ENCODE measurements around the gene GGT7. TPM values are rescaled to one million over a fixed set of nuclear protein-coding genes. Genes with fewer than 3 reads are reported as not detected.

Gene GGT7
- total RNA-seq, 1 experiment from 2014 or later = 27.7 TPM

DNA sequence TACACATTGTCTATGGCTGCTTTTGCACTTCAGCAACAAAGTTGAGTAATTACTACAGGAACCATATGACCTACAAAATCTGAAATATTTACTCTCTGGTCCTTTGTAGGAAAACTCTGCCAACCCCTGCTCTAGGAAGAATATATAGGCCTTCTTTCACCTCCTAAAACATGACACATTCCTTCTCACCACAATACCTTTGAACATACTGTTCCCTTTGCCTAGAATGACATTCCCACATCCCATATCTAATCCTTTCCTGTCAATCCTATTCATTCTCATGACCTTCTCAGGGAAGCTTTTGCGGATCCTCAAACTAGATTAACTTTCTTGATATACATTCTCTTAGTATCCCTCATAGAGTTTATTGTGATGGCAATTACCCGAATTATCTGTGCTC lies 29.2 kb downstream of the GGT7 start:
- Mint-ChIP-seq H3K4me3 (no peak overlapping the region), H3K27ac (no peak overlapping the region), H3K27me3 (ENCODE audit: low read depth) (no peaks in the 10 kb centered on the region), H3K9me3 (no peaks in the 10 kb centered on the region), H3K36me3 (no peaks in the 10 kb centered on the region), H3K4me1 (no peaks in the 10 kb centered on the region)
- DNase-seq (ENCODE audit: low spot score) (no peak), ATAC-seq (no peak)
- POLR2A ChIA-PET = no interaction called here
- TF ChIP-seq, protein P1, sequence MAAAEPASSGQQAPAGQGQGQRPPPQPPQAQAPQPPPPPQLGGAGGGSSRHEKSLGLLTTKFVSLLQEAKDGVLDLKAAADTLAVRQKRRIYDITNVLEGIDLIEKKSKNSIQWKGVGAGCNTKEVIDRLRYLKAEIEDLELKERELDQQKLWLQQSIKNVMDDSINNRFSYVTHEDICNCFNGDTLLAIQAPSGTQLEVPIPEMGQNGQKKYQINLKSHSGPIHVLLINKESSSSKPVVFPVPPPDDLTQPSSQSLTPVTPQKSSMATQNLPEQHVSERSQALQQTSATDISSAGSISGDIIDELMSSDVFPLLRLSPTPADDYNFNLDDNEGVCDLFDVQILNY (CRISPR knock-in tag; IDR thresholded peaks at IDR 0.05) = no peak
- TF ChIP-seq TEAD4 (CRISPR knock-in tag; IDR thresholded peaks at IDR 0.05) = no peak
- no peak for TF ChIP-seq HMGA2 (CRISPR knock-in tag; IDR thresholded peaks at IDR 0.05)
- no peak for TF ChIP-seq ATF1 (CRISPR knock-in tag; IDR thresholded peaks at IDR 0.05)
- no peak for TF ChIP-seq NR1H2 (CRISPR knock-in tag; IDR thresholded peaks at IDR 0.05)
- TF ChIP-seq FOXP1 (CRISPR knock-in tag; IDR thresholded peaks at IDR 0.05; ENCODE audit: borderline replicate concordance) = no peak
- TF ChIP-seq KAT7 (CRISPR knock-in tag; IDR thresholded peaks at IDR 0.05; ENCODE audit: borderline replicate concordance) = no peak
- no peak for TF ChIP-seq FOXK1 (CRISPR knock-in tag; IDR thresholded peaks at IDR 0.05)
- no peak for TF ChIP-seq ZNF263 (CRISPR knock-in tag; IDR thresholded peaks at IDR 0.05; ENCODE audit: low read depth)
- TF ChIP-seq SP1 (CRISPR knock-in tag; conservative IDR thresholded peaks at IDR 0.05) = no peak
- TF ChIP-seq ZNF671 (CRISPR knock-in tag; IDR thresholded peaks at IDR 0.05) = no peak
- TF ChIP-seq ZNF232 (CRISPR knock-in tag; IDR thresholded peaks at IDR 0.05) = no peak
- TF ChIP-seq, protein P2, sequence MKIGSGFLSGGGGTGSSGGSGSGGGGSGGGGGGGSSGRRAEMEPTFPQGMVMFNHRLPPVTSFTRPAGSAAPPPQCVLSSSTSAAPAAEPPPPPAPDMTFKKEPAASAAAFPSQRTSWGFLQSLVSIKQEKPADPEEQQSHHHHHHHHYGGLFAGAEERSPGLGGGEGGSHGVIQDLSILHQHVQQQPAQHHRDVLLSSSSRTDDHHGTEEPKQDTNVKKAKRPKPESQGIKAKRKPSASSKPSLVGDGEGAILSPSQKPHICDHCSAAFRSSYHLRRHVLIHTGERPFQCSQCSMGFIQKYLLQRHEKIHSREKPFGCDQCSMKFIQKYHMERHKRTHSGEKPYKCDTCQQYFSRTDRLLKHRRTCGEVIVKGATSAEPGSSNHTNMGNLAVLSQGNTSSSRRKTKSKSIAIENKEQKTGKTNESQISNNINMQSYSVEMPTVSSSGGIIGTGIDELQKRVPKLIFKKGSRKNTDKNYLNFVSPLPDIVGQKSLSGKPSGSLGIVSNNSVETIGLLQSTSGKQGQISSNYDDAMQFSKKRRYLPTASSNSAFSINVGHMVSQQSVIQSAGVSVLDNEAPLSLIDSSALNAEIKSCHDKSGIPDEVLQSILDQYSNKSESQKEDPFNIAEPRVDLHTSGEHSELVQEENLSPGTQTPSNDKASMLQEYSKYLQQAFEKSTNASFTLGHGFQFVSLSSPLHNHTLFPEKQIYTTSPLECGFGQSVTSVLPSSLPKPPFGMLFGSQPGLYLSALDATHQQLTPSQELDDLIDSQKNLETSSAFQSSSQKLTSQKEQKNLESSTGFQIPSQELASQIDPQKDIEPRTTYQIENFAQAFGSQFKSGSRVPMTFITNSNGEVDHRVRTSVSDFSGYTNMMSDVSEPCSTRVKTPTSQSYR (CRISPR knock-in tag; IDR thresholded peaks at IDR 0.05) = no peak
- TF ChIP-seq PRRX2 (CRISPR knock-in tag; IDR thresholded peaks at IDR 0.05) = no peak
- TF ChIP-seq, protein P3, sequence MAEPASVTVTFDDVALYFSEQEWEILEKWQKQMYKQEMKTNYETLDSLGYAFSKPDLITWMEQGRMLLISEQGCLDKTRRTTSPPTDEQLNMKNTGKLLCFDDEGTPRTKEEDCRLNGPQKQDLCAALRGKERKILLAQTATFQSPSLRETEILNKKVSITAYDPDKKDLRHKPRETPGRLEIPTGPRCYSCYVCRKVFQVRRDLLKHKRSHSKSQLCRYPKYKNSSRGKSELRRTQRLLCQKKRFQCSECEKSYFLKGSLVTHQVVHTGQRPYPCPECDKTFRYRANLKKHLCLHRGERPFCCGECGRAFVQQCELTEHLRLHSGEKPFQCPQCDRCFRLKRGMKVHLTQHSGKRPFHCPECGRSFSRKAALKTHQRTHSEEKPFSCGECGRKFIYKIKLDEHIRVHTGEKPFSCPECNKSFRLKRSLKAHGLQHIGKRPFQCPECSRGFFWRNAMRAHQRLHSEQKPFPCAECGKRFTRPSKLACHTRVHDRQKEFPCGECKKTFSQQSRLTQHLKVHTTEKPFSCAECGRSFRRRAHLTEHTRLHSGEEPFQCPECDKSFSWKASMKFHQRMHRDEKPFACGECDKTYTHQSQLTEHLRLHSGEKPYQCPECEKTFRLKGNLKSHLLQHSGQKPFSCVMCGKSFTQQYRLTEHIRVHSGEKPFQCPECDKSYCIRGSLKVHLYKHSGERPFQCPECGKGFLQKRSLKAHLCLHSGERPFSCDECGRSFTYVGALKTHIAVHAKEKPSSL (CRISPR knock-in tag; conservative IDR thresholded peaks at IDR 0.05) = no peak
- TF ChIP-seq OVOL2 (CRISPR knock-in tag; IDR thresholded peaks at IDR 0.05; ENCODE audit: borderline replicate concordance) = no peak
- TF ChIP-seq ZNF423 (CRISPR knock-in tag; IDR thresholded peaks at IDR 0.05) = no peak
- TF ChIP-seq, protein P4, sequence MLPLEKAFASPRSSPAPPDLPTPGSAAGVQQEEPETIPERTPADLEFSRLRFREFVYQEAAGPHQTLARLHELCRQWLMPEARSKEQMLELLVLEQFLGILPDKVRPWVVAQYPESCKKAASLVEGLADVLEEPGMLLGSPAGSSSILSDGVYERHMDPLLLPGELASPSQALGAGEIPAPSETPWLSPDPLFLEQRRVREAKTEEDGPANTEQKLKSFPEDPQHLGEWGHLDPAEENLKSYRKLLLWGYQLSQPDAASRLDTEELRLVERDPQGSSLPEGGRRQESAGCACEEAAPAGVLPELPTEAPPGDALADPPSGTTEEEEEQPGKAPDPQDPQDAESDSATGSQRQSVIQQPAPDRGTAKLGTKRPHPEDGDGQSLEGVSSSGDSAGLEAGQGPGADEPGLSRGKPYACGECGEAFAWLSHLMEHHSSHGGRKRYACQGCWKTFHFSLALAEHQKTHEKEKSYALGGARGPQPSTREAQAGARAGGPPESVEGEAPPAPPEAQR (CRISPR knock-in tag; IDR thresholded peaks at IDR 0.05) = no peak
- no peak for TF ChIP-seq IRF2 (CRISPR knock-in tag; IDR thresholded peaks at IDR 0.05; ENCODE audit: borderline replicate concordance, low read depth)
- CTCF ChIA-PET = interaction anchor here (0.9 to 1.0 kb wide), 2 partner anchors 112 to 464 kb away, joined by 3 to 4 read pairs; partner anchors contain the start of genes GSS and MYH7B

DNA sequence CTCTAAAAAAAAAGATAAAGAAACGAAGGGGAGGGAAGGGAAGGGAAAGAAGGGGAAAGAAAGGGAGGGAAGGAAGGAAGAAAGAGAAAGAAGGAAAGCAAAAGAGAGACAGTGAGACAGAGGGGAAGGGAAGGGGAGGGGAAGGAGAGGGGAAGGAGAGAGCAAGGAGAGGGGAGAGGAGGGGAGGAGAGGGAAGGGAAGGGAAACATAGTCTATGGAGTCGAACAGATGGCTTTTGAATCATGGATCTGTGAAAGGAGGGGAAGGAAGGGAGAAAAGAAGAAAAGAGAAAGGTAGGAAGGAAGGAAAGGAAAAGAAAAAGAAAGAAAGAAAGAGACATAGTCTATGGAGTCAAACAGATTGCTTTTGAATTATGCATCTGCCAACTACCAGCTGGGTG lies 30.5 kb downstream of the GGT7 start:
- no peak overlapping the region for H3K4me3 Mint-ChIP-seq
- DNase-seq (ENCODE audit: low spot score) = no peak
- no peaks in the 10 kb centered on the region for H3K4me1 Mint-ChIP-seq
- H3K27ac Mint-ChIP-seq = no peak overlapping the region
- no peaks in the 10 kb centered on the region for H3K9me3 Mint-ChIP-seq
- H3K36me3 Mint-ChIP-seq = no peaks in the 10 kb centered on the region
- ChIA-PET POLR2A (no interaction called here), CTCF (interaction anchor here (0.7 to 1.0 kb wide), 2 partner anchors 10 to 465 kb away, joined by 3 to 7 read pairs; no protein-coding TSS in a partner anchor)
- H3K27me3 Mint-ChIP-seq (ENCODE audit: low read depth) = no peaks in the 10 kb centered on the region
- ATAC-seq = no peak
- no peak for TF ChIP-seq HMGA2 (CRISPR knock-in tag; IDR thresholded peaks at IDR 0.05)
- TF ChIP-seq, protein P5, sequence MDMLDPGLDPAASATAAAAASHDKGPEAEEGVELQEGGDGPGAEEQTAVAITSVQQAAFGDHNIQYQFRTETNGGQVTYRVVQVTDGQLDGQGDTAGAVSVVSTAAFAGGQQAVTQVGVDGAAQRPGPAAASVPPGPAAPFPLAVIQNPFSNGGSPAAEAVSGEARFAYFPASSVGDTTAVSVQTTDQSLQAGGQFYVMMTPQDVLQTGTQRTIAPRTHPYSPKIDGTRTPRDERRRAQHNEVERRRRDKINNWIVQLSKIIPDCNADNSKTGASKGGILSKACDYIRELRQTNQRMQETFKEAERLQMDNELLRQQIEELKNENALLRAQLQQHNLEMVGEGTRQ (CRISPR knock-in tag; IDR thresholded peaks at IDR 0.05) = no peak
- no peak for TF ChIP-seq ZNF671 (CRISPR knock-in tag; IDR thresholded peaks at IDR 0.05)
- no peak for TF ChIP-seq TEAD1 (CRISPR knock-in tag; IDR thresholded peaks at IDR 0.05)
- TF ChIP-seq, protein P6, sequence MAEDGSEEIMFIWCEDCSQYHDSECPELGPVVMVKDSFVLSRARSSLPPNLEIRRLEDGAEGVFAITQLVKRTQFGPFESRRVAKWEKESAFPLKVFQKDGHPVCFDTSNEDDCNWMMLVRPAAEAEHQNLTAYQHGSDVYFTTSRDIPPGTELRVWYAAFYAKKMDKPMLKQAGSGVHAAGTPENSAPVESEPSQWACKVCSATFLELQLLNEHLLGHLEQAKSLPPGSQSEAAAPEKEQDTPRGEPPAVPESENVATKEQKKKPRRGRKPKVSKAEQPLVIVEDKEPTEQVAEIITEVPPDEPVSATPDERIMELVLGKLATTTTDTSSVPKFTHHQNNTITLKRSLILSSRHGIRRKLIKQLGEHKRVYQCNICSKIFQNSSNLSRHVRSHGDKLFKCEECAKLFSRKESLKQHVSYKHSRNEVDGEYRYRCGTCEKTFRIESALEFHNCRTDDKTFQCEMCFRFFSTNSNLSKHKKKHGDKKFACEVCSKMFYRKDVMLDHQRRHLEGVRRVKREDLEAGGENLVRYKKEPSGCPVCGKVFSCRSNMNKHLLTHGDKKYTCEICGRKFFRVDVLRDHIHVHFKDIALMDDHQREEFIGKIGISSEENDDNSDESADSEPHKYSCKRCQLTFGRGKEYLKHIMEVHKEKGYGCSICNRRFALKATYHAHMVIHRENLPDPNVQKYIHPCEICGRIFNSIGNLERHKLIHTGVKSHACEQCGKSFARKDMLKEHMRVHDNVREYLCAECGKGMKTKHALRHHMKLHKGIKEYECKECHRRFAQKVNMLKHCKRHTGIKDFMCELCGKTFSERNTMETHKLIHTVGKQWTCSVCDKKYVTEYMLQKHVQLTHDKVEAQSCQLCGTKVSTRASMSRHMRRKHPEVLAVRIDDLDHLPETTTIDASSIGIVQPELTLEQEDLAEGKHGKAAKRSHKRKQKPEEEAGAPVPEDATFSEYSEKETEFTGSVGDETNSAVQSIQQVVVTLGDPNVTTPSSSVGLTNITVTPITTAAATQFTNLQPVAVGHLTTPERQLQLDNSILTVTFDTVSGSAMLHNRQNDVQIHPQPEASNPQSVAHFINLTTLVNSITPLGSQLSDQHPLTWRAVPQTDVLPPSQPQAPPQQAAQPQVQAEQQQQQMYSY (CRISPR knock-in tag; IDR thresholded peaks at IDR 0.05) = no peak
- TF ChIP-seq SOX15 (CRISPR knock-in tag; IDR thresholded peaks at IDR 0.05) = no peak
- TF ChIP-seq, protein P7, sequence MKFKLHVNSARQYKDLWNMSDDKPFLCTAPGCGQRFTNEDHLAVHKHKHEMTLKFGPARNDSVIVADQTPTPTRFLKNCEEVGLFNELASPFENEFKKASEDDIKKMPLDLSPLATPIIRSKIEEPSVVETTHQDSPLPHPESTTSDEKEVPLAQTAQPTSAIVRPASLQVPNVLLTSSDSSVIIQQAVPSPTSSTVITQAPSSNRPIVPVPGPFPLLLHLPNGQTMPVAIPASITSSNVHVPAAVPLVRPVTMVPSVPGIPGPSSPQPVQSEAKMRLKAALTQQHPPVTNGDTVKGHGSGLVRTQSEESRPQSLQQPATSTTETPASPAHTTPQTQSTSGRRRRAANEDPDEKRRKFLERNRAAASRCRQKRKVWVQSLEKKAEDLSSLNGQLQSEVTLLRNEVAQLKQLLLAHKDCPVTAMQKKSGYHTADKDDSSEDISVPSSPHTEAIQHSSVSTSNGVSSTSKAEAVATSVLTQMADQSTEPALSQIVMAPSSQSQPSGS (CRISPR knock-in tag; IDR thresholded peaks at IDR 0.05; ENCODE audit: borderline replicate concordance, low read depth) = no peak
